SHP77 treated with DMSO at 0.1 percent for 48 hours (cell line): ENCODE results near the gene PSMA3.
A peak's percentile ranks its signal among the peaks of the same experiment; 100 is the strongest.

Experiments used
- DNase-seq: peaks from one replicate; lab custom pipeline; 2025; lab: John Stamatoyannopoulos, UW

PSMA3 gene

GRCh38 chr14:58272588-58273372 is 28.1 kb downstream of the PSMA3 start:
- no peak for DNase-seq

- no peak for DNase-seq
These were observed 30.2 kb downstream of the PSMA3 start for GRCh38 chr14:58274881-58275280.

- no peak for DNase-seq
These were observed 31.0 kb downstream of the PSMA3 start for GRCh38 chr14:58275527-58276190.

GRCh38 chr14:58276208-58276607 is 31.6 kb downstream of the PSMA3 start:
- DNase-seq = no peak

- DNase-seq = no peak
These were observed 33.5 kb downstream of the PSMA3 start for GRCh38 chr14:58278177-58278576.

- no peak for DNase-seq
These were observed 36.5 kb downstream of the PSMA3 start for GRCh38 chr14:58280954-58281787.

GRCh38 chr14:58281969-58282368 is 37.3 kb downstream of the PSMA3 start:
- no peak for DNase-seq

GRCh38 chr14:58282925-58283593 is 38.4 kb downstream of the PSMA3 start:
- DNase-seq = no peak

GRCh38 chr14:58283730-58284129 is 39.1 kb downstream of the PSMA3 start:
- DNase-seq = no peak

- DNase-seq = no peak
These were observed 40.5 kb downstream of the PSMA3 start for GRCh38 chr14:58285132-58285531.

GRCh38 chr14:58287607-58288042 is 43.0 kb downstream of the PSMA3 start:
- no peak for DNase-seq

- no peak for DNase-seq
These were observed 43.6 kb downstream of the PSMA3 start for GRCh38 chr14:58288106-58288792.

GRCh38 chr14:58291646-58292045 is 47.0 kb downstream of the PSMA3 start:
- DNase-seq = no peak

- no peak for DNase-seq
These were observed 47.5 kb downstream of the PSMA3 start for GRCh38 chr14:58292187-58292586.

- no peak for DNase-seq
These were observed 49.6 kb downstream of the PSMA3 start for GRCh38 chr14:58294201-58294600.

GRCh38 chr14:58296726-58297125 is 52.1 kb downstream of the PSMA3 start:
- no peak for DNase-seq

GRCh38 chr14:58297412-58297761 is 52.7 kb downstream of the PSMA3 start:
- no peak for DNase-seq

GRCh38 chr14:58297762-58298476 is 53.3 kb downstream of the PSMA3 start:
- DNase-seq = peak; percentile 100

GRCh38 chr14:58298477-58299400 is 54.1 kb downstream of the PSMA3 start, which contains the start of gene ARID4A:
Gene ARID4A, plus strand, starts transcription at chr14:58298555. Its CDS starts 1,300 bp downstream, at chr14:58299855.
- DNase-seq = no peak
